Cerebellar nuclear complex (tissue), 1 donor: ENCODE results near the gene LCE3E.

Experiments
- DNase-seq, 2 experiments: peaks; one replicate each; lab custom pipeline; 2025; lab: John Stamatoyannopoulos, UW

The LCE3E gene

DNA sequence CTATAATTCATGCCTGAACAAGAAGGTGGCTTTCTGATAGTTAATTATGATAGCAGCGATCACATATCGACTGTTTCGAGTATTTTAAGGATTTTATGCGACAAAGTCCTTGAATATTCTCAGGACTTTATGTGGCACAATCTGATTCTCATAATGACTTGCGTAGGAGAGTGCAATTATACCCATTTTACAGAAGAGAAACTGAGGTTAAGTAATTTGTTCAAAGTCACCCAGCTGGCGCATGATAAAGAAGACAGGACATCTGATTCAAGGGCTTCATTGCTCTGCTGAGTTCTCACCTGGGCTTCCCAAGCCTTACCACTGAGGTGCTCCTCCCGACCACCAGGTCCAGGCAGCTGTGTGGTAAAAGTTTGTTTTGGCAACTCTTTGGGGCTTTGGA is 50.5 kb downstream of the LCE3E start:
- no peak for DNase-seq
